OCI-LY1 (cell line): ENCODE measurements around the gene SOWAHD.

ENCODE experiments used
- CTCF ChIP-seq: fragments of 200-600 bp; sonication (generic), shearing (Covaris generic); IDR thresholded peaks from 2 replicates; pipeline ENCODE4 v1.5.1; 2017; ENCODE audit warnings: mild to moderate bottlenecking, antibody characterized with exemption, low read length, moderate library complexity, mixed read lengths
- EZH2 ChIP-seq: fragments of 200-600 bp; sonication (generic), shearing (Covaris generic); IDR thresholded peaks from 2 replicates; pipeline ENCODE4 v1.8.0; 2017; ENCODE audit warnings: borderline replicate concordance, mixed run types, mild to moderate bottlenecking, antibody characterized with exemption, low read length, moderate library complexity, mixed read lengths

GRCh38 chrX:119753639-119754257 is 4.6 kb upstream of the SOWAHD start:
- peak; percentile 53 for TF ChIP-seq CTCF
- TF ChIP-seq EZH2, result no peak
